GM12864 (cell line): ENCODE results near the gene UBA1.

ENCODE experiments used
- DNase-seq: peaks from one replicate; pipeline ENCODE4 v3.0.0-alpha.2; 2011; ENCODE audit warnings: low read depth
- H3K4me3 ChIP-seq: 2 replicates; pipeline ENCODE4 v1.5.1; 2011; ENCODE audit warnings: mild to moderate bottlenecking, low read depth, low read length, control low read depth
- CTCF ChIP-seq: IDR thresholded peaks from 2 replicates; pipeline ENCODE4 v1.5.1; 2011; ENCODE audit warnings: low read depth, mild to moderate bottlenecking, moderate library complexity, low read length, control low read depth, inconsistent platforms; ENCODE audit errors: missing control alignments

Gene UBA1

DNA sequence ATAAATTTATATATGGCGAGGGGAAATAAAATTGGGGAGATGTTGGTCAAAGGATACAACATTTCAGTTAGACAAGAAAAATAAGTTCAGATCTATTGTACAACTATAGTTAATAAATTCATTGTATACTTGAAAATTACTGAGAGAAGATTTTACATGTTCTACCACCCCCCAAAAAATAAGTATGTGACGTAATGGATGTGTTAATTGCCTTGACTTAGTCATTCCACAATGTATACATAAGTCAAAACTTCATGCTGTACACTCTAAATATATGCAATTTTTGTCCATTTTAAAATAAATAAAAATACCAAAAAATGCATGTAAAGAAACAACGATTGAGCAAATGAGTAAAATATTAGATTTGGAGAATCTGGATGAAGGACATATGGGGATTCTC lies 41.0 kb downstream of the UBA1 start:
- TF ChIP-seq CTCF: no peak
- DNase-seq: no peak
- H3K4me3 ChIP-seq: no peak overlapping the region; the same call in 1 of the 2 replicates

- H3K4me3 ChIP-seq: no peak overlapping the region
- no peak for DNase-seq
- no peak for TF ChIP-seq CTCF
Observed at GRCh38 chrX:47235691-47236103, 42.1 kb downstream of the UBA1 start.

GRCh38 chrX:47239199-47239598 lies 45.6 kb downstream of the UBA1 start:
- H3K4me3 ChIP-seq: no peak overlapping the region
- TF ChIP-seq CTCF: no peak
- no peak for DNase-seq

- TF ChIP-seq CTCF: no peak
- H3K4me3 ChIP-seq: no peak overlapping the region
- no peak for DNase-seq
Observed at GRCh38 chrX:47239898-47240545, 46.4 kb downstream of the UBA1 start.

- no peak for TF ChIP-seq CTCF
- no peak for DNase-seq
- no peak overlapping the region for H3K4me3 ChIP-seq
Observed at GRCh38 chrX:47240619-47241018, 47.0 kb downstream of the UBA1 start.

GRCh38 chrX:47241201-47242011 lies 47.8 kb downstream of the UBA1 start:
- no peak overlapping the region for H3K4me3 ChIP-seq
- no peak for TF ChIP-seq CTCF
- no peak for DNase-seq
